ENCODE measurements around the gene GNAI3.

The GNAI3 gene

DNA sequence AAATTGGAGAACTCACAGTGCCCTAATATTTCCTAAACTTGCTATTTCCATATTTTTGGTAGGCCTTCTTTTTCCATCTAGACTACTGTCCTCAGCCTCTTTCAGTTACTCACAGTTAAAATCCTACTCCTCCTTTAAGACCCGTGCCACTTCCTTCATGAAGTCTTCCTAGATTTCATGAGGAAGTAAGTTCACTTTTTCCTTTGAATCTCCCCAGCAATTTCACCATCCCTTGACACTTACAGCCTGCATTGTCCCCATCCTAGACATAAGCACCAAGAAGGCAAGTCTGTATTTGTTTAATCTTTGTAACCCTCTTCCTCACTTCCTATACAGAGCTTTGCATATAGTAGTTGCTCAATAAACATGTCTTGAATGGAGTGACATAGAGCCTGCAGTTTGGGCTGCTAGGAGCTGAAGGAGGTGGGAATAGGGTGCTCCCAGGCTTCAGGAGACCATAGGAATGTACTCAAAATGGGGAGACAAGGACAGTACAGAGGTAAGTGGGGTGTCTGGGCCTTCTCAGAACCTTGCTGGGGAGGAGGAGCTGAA lies 14.0 kb upstream of the GNAI3 start:
- TF ChIP-seq ZBTB7A (IDR thresholded peaks at IDR 0.05; ENCODE audit: low read depth), result no peak
- TF ChIP-seq RAD21 (IDR thresholded peaks at IDR 0.05; ENCODE audit: low read depth), result no peak
- no peak for TF ChIP-seq TCF12 (IDR thresholded peaks at IDR 0.05; ENCODE audit: low read depth)
- no peak for TF ChIP-seq EP300 (IDR thresholded peaks at IDR 0.05; ENCODE audit: borderline replicate concordance)

- TF ChIP-seq MAX (IDR thresholded peaks at IDR 0.05) (no peak), YY1 (IDR thresholded peaks at IDR 0.05; ENCODE audit: low read depth) (no peak), ZBTB7A (IDR thresholded peaks at IDR 0.05; ENCODE audit: low read depth) (no peak), CREB1 (IDR thresholded peaks at IDR 0.05; ENCODE audit: low read depth) (no peak), RAD21 (IDR thresholded peaks at IDR 0.05; ENCODE audit: low read depth) (no peak), EGR1 (IDR thresholded peaks at IDR 0.05) (no peak), CEBPB (IDR thresholded peaks at IDR 0.05) (no peak), EP300 (IDR thresholded peaks at IDR 0.05; ENCODE audit: borderline replicate concordance) (no peak), FOXM1 (IDR thresholded peaks at IDR 0.05; ENCODE audit: borderline replicate concordance, low read depth) (no peak)
Observed at GRCh38 chr1:109535481-109535880, 12.9 kb upstream of the GNAI3 start.

GRCh38 chr1:109535971-109536491 lies 12.4 kb upstream of the GNAI3 start:
- TF ChIP-seq YY1 (IDR thresholded peaks at IDR 0.05; ENCODE audit: low read depth) (no peak), EP300 (IDR thresholded peaks at IDR 0.05; ENCODE audit: borderline replicate concordance) (no peak), CREB1 (IDR thresholded peaks at IDR 0.05; ENCODE audit: low read depth) (no peak), FOXM1 (IDR thresholded peaks at IDR 0.05; ENCODE audit: borderline replicate concordance, low read depth) (no peak), NFIC (IDR thresholded peaks at IDR 0.05) (no peak), TAF1 (IDR thresholded peaks at IDR 0.05; ENCODE audit: low read depth) (no peak), ZBTB7A (IDR thresholded peaks at IDR 0.05; ENCODE audit: low read depth) (no peak)
- TF ChIP-seq, protein P1, sequence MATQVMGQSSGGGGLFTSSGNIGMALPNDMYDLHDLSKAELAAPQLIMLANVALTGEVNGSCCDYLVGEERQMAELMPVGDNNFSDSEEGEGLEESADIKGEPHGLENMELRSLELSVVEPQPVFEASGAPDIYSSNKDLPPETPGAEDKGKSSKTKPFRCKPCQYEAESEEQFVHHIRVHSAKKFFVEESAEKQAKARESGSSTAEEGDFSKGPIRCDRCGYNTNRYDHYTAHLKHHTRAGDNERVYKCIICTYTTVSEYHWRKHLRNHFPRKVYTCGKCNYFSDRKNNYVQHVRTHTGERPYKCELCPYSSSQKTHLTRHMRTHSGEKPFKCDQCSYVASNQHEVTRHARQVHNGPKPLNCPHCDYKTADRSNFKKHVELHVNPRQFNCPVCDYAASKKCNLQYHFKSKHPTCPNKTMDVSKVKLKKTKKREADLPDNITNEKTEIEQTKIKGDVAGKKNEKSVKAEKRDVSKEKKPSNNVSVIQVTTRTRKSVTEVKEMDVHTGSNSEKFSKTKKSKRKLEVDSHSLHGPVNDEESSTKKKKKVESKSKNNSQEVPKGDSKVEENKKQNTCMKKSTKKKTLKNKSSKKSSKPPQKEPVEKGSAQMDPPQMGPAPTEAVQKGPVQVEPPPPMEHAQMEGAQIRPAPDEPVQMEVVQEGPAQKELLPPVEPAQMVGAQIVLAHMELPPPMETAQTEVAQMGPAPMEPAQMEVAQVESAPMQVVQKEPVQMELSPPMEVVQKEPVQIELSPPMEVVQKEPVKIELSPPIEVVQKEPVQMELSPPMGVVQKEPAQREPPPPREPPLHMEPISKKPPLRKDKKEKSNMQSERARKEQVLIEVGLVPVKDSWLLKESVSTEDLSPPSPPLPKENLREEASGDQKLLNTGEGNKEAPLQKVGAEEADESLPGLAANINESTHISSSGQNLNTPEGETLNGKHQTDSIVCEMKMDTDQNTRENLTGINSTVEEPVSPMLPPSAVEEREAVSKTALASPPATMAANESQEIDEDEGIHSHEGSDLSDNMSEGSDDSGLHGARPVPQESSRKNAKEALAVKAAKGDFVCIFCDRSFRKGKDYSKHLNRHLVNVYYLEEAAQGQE (IDR thresholded peaks at IDR 0.05; ENCODE audit: low read depth), result no peak

GRCh38 chr1:109537450-109538178 lies 10.8 kb upstream of the GNAI3 start:
- no peak for TF ChIP-seq MAX (IDR thresholded peaks at IDR 0.05)
- TF ChIP-seq EGR1 (IDR thresholded peaks at IDR 0.05), result no peak
- TF ChIP-seq TAF1 (IDR thresholded peaks at IDR 0.05; ENCODE audit: low read depth), result no peak
- no peak for TF ChIP-seq CEBPB (IDR thresholded peaks at IDR 0.05)
- TF ChIP-seq TEAD4 (IDR thresholded peaks at IDR 0.05), result no peak
- no peak for TF ChIP-seq ZBTB7A (IDR thresholded peaks at IDR 0.05; ENCODE audit: low read depth)

DNA sequence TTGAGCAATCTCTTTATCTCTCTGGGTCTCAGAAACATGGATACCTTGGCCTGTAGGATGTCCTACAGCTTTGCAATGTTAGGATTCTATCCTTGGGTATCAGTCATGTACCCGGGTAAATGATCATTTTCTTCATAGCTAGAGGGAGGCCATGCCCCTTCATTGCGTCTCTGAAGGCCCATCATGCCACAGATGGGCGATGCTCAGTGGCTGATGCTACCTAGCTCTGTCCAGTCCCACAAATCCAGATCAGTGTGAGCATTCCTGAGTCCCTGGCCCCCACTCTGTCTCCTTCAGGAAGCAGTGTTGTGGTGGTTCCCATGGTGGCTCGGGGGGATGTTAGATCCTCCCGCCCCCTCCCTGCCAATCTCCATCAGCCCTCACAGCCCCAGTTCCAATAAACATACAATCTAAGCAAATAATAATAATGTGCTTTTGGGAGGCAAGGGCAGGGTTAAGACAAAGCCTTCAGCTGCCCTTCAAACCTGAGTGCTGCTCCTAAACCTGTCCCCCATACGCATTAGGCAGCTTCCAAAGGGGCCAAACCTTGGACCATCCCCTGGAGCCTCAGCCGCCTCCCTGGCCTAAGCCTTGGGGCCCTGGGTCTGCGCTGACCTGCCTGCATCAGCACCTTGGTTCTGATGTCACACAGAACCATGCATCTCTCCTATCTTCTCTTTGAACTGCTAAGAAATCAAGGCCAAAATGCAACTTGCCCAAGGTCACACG lies 9.4 kb upstream of the GNAI3 start:
- TF ChIP-seq NFIC (IDR thresholded peaks at IDR 0.05) (no peak), CREB1 (IDR thresholded peaks at IDR 0.05; ENCODE audit: low read depth) (no peak), FOXM1 (IDR thresholded peaks at IDR 0.05; ENCODE audit: borderline replicate concordance, low read depth) (no peak), TEAD4 (IDR thresholded peaks at IDR 0.05) (no peak), TCF12 (IDR thresholded peaks at IDR 0.05; ENCODE audit: low read depth) (no peak), YY1 (IDR thresholded peaks at IDR 0.05; ENCODE audit: low read depth) (no peak), CEBPB (IDR thresholded peaks at IDR 0.05) (no peak), TAF1 (IDR thresholded peaks at IDR 0.05; ENCODE audit: low read depth) (no peak), RAD21 (IDR thresholded peaks at IDR 0.05; ENCODE audit: low read depth) (no peak)
- TF ChIP-seq, protein P1 (IDR thresholded peaks at IDR 0.05; ENCODE audit: low read depth), result no peak

- TF ChIP-seq TEAD4 (IDR thresholded peaks at IDR 0.05) (no peak), FOXM1 (IDR thresholded peaks at IDR 0.05; ENCODE audit: borderline replicate concordance, low read depth) (no peak), EP300 (IDR thresholded peaks at IDR 0.05; ENCODE audit: borderline replicate concordance) (no peak), USF1 (IDR thresholded peaks at IDR 0.05) (no peak), CEBPB (IDR thresholded peaks at IDR 0.05) (no peak), ZBTB7A (IDR thresholded peaks at IDR 0.05; ENCODE audit: low read depth) (no peak), NFIC (IDR thresholded peaks at IDR 0.05) (no peak), CREB1 (IDR thresholded peaks at IDR 0.05; ENCODE audit: low read depth) (no peak), RAD21 (IDR thresholded peaks at IDR 0.05; ENCODE audit: low read depth) (no peak), TAF1 (IDR thresholded peaks at IDR 0.05; ENCODE audit: low read depth) (no peak), MAX (IDR thresholded peaks at IDR 0.05) (no peak)
- TF ChIP-seq, protein P1 (IDR thresholded peaks at IDR 0.05; ENCODE audit: low read depth), result no peak
Observed at GRCh38 chr1:109539676-109540075, 8.7 kb upstream of the GNAI3 start, which contains the start of gene GPR61. Gene GPR61 (plus strand): TSS chr1:109539872. CDS start chr1:109543023, 3,151 bp downstream.

All from Ishikawa (cell line).